Spleen (tissue), 11 donors: Measurements from ENCODE around the gene APOA4. TPM values are rescaled to one million over a fixed set of nuclear protein-coding genes. Genes with fewer than 3 reads are reported as not detected.

Experiments
- DNase-seq: peaks from one replicate; pipeline ENCODE4 v3.0.0-alpha.2; 2020
- H3K27ac ChIP-seq, 8 donors: fragments of 200-600 bp; sonication (generic) in 7 of 8; 1 replicate in 4 of 8; 2 replicates in 4 of 8; pipeline versions ENCODE4 v1.5.0 to v1.8.0; 2016 to 2021; ENCODE audit warnings: inconsistent platforms in 4 of 8, mild to moderate bottlenecking in 4 of 8, moderate library complexity in 1 of 8
- H3K27me3 ChIP-seq, 7 donors: fragments of 200-600 bp; sonication (generic) in 6 of 7; replicated peaks in 1 of 7; 1 replicate in 4 of 7; 2 replicates in 3 of 7; pipeline versions ENCODE4 v1.5.0 to v1.8.0; 2016 to 2021; ENCODE audit warnings: inconsistent platforms in 3 of 7, mild to moderate bottlenecking in 1 of 7
- H3K36me3 ChIP-seq, 6 donors: fragments of 200-600 bp; sonication (generic) in 5 of 6; 1 replicate in 4 of 6; 2 replicates in 2 of 6; pipeline versions ENCODE4 v1.5.0 to v1.8.0; 2016 to 2021; ENCODE audit warnings: inconsistent platforms in 2 of 6
- H3K4me1 ChIP-seq, 6 donors: fragments of 200-600 bp; sonication (generic) in 5 of 6; 1 replicate in 3 of 6; 2 replicates in 3 of 6; pipeline versions ENCODE4 v1.5.0 to v1.8.0; 2016 to 2021; ENCODE audit warnings: inconsistent platforms in 3 of 6
- H3K4me3 ChIP-seq, 8 donors: fragments of 200-600 bp; sonication (generic) in 7 of 8; 1 replicate in 4 of 8; 2 replicates in 4 of 8; pipeline versions ENCODE4 v1.5.0 to v1.8.0; 2016 to 2021; ENCODE audit warnings: inconsistent platforms in 4 of 8, mild to moderate bottlenecking in 4 of 8, moderate library complexity in 2 of 8
- H3K9me3 ChIP-seq, 8 donors: fragments of 200-600 bp; sonication (generic) in 7 of 8; 1 replicate in 4 of 8; 2 replicates in 4 of 8; pipeline versions ENCODE4 v1.5.0 to v1.8.0; 2016 to 2021; ENCODE audit warnings: inconsistent platforms in 4 of 8
- CTCF ChIP-seq, 11 experiments: fragments of 200-600 bp in 7 of 11; fragments of 450-650 bp in 4 of 11; sonication (generic) in 4 of 11; IDR thresholded peaks in 8 of 11; conservative IDR thresholded peaks in 3 of 11; 1 replicate in 7 of 11; 2 replicates in 4 of 11; pipeline versions ENCODE4 v1.4.0 to v1.8.0; 2016 to 2021; ENCODE audit warnings: antibody characterized with exemption in 11 of 11, inconsistent platforms in 4 of 11, mild to moderate bottlenecking in 1 of 11
- POLR2A ChIP-seq, 3 donors: fragments of 450-650 bp; IDR thresholded peaks; one replicate each; pipeline ENCODE4 v1.5.1; 2017; ENCODE audit warnings: antibody characterized with exemption in 3 of 3, mild to moderate bottlenecking in 1 of 3
- POLR2AphosphoS5 ChIP-seq, 3 donors: sonication (generic); formaldehyde crosslinking; IDR thresholded peaks; one replicate each; pipeline ENCODE4 v1.5.1; 2017; ENCODE audit warnings: antibody characterized with exemption in 3 of 3
- WGBS, 5 donors: extraction: QIAGEN DNeasy Blood & Tissue Kit in 3 of 5; methylation state at CpG; one replicate each; pipeline versions ENCODE4 v1.1.5 to v1.1.7; 2013 to 2018; 5-methylcytosine and 5-hydroxymethylcytosine counted together
- intact Hi-C: fragments of 100-400 bp; cut with DNase I; formaldehyde crosslinking; loops from one replicate; pipeline ENCODE4 v1.15.0; 2023; ENCODE audit warnings: low total_unique reads
- polyA plus RNA-seq, 3 donors: library from polyadenylated mRNA; stranded (reverse); fragments of 200-250 nt; gene quantifications; one replicate each; pipeline ENCODE4 v1.2.1, GENCODE V29; 2013
- total RNA-seq, 7 donors: library from RNA; depleted of rRNA in 3 of 7; stranded (reverse); fragments of >200 nt in 3 of 7; fragmentation: NEBNext Ultra II Directional in 4 of 7; extraction: Animal tissue kit (Norgen Biotek cat#: 25700) in 4 of 7; gene quantifications; one replicate each; pipeline versions ENCODE4 v1.1.0 to v1.2.1, GENCODE V29; 2016 to 2021
- donor health status: healthy with polysubstance abuse.
- donor health status: DM: no; HTN: no; CAD: no; lungs with moderate emphysema.
- donor health status: DM: no; HTN: no; CAD: no.
- donor health status: Bipolar disorder and iron deficiency.
- donor health status: healthy.
- donor health status: DM: no; HTN: no; CAD: no.
- donor health status: DM: yes; HTN: yes; CAD: no.

Gene APOA4
- total and polyA plus RNA-seq, 10 donors: 0.05 to 0.16 TPM; not detected in 8

GRCh38 chr11:116772443-116773202 lies 50.5 kb downstream of the APOA4 start, which contains the start of gene BUD13:
Gene BUD13 (minus strand): TSS chr11:116772987. CDS start chr11:116772964, 23 bp downstream.
- TF ChIP-seq CTCF (IDR thresholded peaks at IDR 0.05 in 8 of 11, conservative IDR thresholded peaks at IDR 0.05 in 3 of 11) (peak in 1 of 11 experiments; percentile 33), POLR2A (IDR thresholded peaks at IDR 0.05) (peak in 2 of 3 donors; percentile 31 to 68), POLR2AphosphoS5 (IDR thresholded peaks at IDR 0.05) (peak; percentile 94 to 97 (median 96))
- Histone ChIP-seq H3K27me3 (no peaks in the 10 kb centered on the region), H3K9me3 (no peaks in the 10 kb centered on the region), H3K4me3 (peak within 1 kb of the TSS; percentile 79 to 99 (median 94)), H3K27ac (peak within 1 kb of the TSS; percentile 79 to 98 (median 93)), H3K36me3 (peaks cover 0 to 45% (median 26%) of the 10 kb centered on the region in 6 donors), H3K4me1 (peaks cover 15 to 59% (median 36%) of the 10 kb centered on the region in 6 donors)
- 0 to 1% (median 0%) methylated on average over 23 to 73 of the region's 73 CpGs for WGBS, 5 donors
- peak; percentile 99 for DNase-seq
- intact Hi-C loops: no loop called here

- peaks cover 0 to 45% (median 20%) of the 10 kb centered on the region in 6 donors for H3K36me3 ChIP-seq
- H3K4me3 ChIP-seq: peak overlapping the region; percentile 79 to 99 (median 94)
- 2 to 7% (median 4%) methylated on average over 2 of the region's 2 CpGs for WGBS, 5 donors
- peaks cover 15 to 59% (median 36%) of the 10 kb centered on the region in 6 donors for H3K4me1 ChIP-seq
- no peak for DNase-seq
- peak overlapping the region in 7 of 8 donors; percentile 91 to 98 (median 93) for H3K27ac ChIP-seq
- no peaks in the 10 kb centered on the region for H3K27me3 ChIP-seq
- H3K9me3 ChIP-seq: no peaks in the 10 kb centered on the region
- TF ChIP-seq POLR2AphosphoS5 (IDR thresholded peaks at IDR 0.05): no peak
- no peak for TF ChIP-seq CTCF (IDR thresholded peaks at IDR 0.05 in 8 of 11, conservative IDR thresholded peaks at IDR 0.05 in 3 of 11)
- no peak for TF ChIP-seq POLR2A (IDR thresholded peaks at IDR 0.05)
- intact Hi-C loops: no loop called here
Measured at GRCh38 chr11:116771935-116772334, 51.2 kb downstream of the APOA4 start.

Other genes starting within 250 kb of the APOA4 start
- gene BUD13, start 50.3 kb downstream of the APOA4 start, total RNA-seq: 10 to 100 TPM; 15.5 to 19.7 (median 16.3) TPM
- gene BUD13, start 50.3 kb downstream of the APOA4 start, polyA plus RNA-seq: 10 to 100 TPM; 12.3 to 20.3 (median 16.4) TPM
- 10 to 100 TPM; 20.5 to 47.6 (median 34.4) TPM for gene ZPR1, start 35.3 kb downstream of the APOA4 start, total RNA-seq
- gene ZPR1, start 35.3 kb downstream of the APOA4 start, polyA plus RNA-seq: 10 to 100 TPM; 16.2 to 24.0 (median 19.1) TPM
- not detected for gene APOA5, start 31.4 kb downstream of the APOA4 start, total RNA-seq
- gene APOA5, start 31.4 kb downstream of the APOA4 start, polyA plus RNA-seq: not detected
- gene APOC3, start 6.6 kb upstream of the APOA4 start, total RNA-seq: not detected
- gene APOC3, start 6.6 kb upstream of the APOA4 start, polyA plus RNA-seq: under 1 TPM in 1 of 3 donors, not detected in 2; 0.70 TPM
- gene APOA1, start 14.3 kb upstream of the APOA4 start, total RNA-seq: 1 to 10 TPM in 3 of 7 donors, under 1 TPM in 2, not detected in 2; 0.44 to 2.2 (median 1.1) TPM
- gene APOA1, start 14.3 kb upstream of the APOA4 start, polyA plus RNA-seq: 1 to 10 TPM; 1.4 to 3.3 (median 1.9) TPM